GM18868 (cell line): ENCODE measurements around the gene KCNMB4.

Experiments
- ATAC-seq: cut with Tn5 transposase; IDR thresholded peaks from one replicate; pipeline ENCODE4 v1.9.1; 2021; ENCODE audit warnings: mild to moderate bottlenecking, moderate library complexity; ENCODE audit not compliant: unreplicated experiment

Gene KCNMB4, protein sequence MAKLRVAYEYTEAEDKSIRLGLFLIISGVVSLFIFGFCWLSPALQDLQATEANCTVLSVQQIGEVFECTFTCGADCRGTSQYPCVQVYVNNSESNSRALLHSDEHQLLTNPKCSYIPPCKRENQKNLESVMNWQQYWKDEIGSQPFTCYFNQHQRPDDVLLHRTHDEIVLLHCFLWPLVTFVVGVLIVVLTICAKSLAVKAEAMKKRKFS

DNA sequence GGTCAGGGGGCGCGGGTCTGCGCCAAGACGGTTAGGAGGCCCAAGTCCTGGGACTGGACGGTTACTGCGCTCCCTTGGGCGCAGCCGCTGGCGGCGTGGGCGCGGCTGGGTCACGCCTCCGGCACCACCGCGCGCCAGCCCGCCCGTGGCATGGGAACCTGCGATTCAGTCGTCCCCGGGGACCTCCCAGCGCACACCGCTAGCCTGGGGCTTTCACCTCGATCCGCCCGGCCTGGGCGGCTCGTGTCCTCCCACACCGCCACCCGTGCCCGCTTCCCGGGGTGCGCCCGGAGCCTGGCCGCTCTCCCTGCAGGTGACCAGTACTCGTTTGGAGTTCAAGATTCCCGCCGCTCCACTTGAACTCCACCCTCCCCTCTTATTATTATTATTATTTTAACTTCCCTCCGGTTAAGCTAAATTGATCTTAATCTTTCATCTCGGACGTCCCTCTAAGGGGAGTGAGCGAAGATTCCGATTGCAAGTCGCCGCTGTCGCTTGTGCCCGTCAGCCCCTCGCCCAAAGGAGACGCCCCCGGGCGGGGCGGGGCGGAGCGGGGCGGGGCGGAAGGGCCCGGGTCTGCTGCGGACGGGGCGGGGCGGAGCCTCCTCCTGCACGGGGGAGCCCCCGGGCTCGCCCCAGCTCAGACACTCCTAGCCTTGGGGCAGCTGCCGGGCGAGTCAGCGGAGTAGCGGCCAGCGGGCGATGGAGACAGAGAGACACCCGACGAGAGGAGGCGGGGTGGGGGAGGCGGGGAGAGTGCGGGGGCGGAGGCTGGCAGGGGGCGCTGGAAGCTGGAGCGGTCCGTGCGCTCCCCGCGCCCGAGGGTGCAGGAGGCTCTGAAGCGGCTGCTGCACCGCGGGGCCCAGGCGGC is at the start of gene KCNMB4:
Gene KCNMB4 (plus strand): TSS at position 643 of the 871 bp plus-strand sequence. CDS start 445 bp downstream, outside the sequence.
- ATAC-seq = peak; percentile 82

DNA sequence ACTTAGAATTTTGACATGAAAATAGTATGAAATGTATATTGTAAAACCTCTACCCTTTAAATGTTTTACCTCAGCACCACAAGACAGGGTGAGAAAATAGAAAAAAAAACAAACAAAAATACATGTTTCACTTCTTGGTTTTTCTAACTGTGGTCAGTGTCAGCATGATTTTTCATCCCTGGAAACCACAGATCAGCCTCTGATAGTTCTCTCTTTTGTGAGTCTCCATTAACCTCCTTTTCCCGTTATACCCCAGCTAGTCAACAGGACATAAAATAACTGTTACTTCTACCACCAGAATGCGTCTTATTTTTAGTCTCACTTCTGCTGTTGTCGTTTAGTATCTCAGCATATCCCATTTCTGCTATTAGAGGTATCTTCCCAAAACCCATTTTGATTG is 48.3 kb upstream of the KCNMB4 start:
- ATAC-seq = peak; percentile 92

DNA sequence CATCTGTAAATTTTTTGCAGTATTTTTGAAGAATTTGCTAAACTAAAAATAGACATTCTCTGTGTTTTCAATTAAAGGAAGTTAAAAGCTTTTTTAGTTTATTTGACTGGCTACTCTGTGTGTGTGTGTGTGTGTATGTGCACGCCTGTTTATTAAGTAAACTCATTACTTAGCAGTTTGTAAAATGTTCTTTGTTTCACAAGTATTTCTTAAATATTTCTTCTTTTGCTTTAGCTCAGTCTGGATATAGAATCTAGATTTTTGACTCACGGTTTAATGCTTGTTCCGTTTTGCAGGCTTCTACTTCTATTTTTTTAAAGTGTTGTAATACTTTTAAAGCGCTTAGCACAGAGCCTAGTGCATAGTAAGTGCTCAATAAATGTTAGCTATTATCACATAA is 46.5 kb upstream of the KCNMB4 start:
- no peak for ATAC-seq

DNA sequence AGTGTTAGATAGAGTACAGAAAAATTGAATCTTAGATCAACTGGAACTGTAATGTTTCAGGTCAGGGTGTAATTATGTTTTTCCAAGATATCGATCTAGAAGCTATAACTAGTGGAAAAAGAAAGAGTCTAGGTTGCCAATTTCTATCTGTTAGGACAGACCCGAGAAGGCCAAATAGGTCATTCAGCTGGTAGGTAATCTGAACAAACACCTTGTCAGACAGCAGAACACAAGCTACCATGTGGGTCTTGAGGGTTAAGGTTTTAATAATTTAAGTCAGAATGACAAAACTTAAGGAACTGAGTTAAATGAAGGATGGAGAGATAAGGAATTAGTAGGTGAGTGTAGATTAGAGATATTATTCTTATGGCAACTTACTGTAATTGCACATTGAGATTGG is 44.9 kb upstream of the KCNMB4 start:
- no peak for ATAC-seq

DNA sequence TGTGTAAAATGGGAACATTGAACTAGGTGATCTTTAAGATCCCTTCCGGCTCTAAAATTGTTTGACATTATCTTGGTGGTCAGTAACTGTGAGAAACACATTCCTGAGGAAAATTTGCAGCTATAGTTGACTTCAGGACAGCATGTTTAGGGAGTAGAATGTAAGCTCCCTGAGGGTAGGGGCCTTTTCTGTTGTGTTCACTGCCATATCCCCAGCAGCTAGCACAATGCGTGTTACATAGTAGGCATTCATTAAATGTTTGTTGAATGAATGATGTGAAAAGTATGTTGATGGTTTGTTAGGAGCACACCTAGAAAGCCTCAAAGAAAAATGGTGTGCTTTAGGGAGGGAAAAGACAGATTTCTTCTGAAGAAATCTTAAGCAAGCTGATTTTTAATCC is 38.5 kb upstream of the KCNMB4 start:
- no peak for ATAC-seq

DNA sequence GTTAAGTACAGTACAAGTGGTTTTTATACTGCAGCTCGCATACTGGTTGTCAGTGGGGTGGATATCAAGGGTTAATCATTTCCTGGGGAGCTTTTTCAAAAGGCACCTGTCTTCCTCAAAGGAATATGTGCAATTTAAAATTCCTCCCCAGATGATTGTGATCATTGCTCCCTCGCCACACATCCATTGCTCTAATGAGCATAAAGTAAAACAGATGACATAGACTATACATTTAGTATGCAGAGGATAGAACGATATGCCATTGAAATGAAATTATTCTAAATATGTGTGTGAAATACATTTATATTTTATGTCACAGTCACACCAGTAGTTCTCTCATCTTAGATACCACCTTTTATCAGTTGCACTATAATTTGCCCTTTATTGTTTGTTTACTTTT is 36.4 kb upstream of the KCNMB4 start:
- ATAC-seq = no peak

DNA sequence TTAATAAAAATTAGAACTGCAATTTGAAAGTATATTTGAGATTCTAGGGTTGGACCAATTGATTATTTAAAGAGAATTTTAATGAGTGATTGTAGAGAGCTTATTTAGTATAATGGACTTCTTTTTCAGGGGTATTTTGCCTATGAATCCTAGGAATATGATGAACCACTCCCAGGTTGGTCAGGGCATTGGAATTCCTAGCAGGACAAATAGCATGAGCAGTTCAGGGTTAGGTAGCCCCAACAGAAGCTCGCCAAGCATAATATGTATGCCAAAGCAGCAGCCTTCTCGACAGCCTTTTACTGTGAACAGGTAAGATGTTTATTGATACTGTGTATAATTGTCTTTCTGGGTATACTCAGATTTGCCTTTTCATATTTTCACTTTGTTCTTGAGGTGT is 35.9 kb upstream of the KCNMB4 start:
- no peak for ATAC-seq

DNA sequence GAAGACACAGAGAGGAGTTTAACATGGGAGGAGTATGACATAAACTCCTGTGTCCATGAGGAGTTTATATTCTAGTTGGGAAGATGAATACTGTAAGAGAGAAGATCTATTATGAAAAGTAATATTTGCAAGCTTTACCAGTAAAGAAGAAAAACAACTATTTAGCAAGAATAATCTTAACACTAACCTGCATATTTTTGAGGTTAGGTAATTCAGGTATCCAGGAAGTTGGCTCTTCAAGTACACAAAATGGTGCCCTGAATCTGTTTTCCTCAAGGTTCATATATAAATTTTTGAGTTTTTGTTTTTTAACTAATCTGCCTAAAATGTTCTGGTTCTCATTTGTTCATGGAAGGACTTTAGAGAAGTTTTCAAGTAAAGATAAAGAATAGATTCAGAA is 33.9 kb upstream of the KCNMB4 start:
- no peak for ATAC-seq

DNA sequence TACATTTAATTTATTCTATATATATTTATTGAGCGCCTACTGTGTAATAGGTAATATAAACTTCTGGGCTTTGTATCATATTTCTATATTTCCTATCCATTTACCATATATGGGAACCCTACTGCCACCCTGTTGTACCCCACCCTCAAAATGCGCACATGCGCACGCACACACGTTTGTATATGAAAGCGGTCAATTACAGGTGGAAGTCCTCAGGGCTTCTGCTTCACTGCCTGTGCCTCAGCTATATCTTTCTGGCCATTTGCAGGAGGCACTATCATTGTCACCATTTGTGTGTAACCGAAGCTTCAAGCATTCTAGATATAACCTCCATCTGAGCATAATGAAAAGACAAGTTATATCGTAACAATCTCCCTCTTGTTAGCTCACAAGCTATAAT is 31.3 kb upstream of the KCNMB4 start:
- ATAC-seq = no peak

DNA sequence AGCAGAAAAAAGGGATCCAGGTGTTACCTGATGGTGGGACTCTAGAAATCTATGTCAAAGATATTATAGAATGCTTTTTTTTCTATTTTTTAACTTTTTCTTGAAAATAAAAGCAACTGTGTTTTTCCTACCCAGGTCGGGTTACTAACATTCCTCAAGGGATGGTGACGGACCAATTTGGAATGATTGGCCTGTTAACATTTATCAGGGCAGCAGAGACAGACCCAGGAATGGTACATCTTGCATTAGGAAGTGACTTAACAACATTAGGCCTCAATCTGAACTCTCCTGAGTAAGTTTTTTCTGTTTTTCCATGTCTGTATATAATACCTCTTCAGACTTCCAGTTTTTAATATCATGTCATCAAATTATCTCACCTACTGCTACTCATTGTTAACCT is 27.6 kb upstream of the KCNMB4 start:
- no peak for ATAC-seq

DNA sequence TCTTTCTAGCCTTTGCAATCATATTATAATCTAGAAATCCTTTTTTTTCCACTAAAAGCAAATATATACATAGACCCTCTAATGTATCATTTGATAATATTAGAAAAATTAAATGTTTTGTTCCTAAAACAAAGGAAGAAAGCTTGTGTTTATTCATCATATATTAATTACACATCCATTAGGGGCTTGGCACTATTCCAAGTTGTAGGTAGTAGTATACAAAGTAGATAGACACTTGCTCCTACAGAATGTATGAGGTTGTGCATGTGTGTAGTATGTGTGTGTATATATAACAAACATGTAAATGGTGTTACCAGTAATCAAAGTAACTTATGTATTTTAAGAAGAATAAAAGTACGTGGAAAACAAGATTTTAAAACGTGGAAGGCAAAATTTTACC is 15.0 kb upstream of the KCNMB4 start:
- no peak for ATAC-seq

DNA sequence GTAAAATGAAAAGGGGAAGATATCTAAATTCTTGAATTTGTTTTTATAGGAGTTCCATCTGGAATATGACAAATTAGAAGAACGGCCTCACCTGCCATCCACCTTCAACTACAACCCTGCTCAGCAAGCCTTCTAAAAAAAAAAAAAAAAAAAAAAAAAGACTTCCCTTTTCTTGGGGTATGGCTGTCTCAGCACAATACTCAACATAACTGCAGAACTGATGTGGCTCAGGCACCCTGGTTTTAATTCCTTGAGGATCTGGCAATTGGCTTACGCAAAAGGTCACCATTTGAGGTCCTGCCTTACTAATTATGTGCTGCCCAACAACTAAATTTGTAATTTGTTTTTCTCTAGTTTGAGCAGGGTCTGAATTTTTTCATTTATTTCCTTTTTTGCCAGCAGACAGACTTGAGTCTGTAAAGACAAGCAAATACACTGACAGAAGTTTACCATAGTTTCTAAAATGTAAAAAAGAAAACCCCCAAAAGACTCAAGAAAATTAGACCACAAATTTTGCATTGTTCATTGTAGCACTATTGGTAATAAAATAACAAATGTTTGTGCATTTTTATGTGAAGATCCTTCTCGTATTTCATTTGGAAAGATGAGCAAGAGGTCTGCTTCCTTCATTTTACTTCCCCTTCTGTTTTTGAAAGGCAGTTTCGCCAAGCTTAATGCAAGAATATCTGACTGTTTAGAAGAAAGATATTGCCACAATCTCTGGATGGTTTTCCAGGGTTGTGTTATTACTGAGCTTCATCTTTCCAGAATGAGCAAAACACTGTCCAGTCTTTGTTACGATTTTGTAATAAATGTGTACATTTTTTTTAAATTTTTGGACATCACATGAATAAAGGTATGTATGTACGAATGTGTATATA is 12.1 kb upstream of the KCNMB4 start:
- ATAC-seq = no peak

DNA sequence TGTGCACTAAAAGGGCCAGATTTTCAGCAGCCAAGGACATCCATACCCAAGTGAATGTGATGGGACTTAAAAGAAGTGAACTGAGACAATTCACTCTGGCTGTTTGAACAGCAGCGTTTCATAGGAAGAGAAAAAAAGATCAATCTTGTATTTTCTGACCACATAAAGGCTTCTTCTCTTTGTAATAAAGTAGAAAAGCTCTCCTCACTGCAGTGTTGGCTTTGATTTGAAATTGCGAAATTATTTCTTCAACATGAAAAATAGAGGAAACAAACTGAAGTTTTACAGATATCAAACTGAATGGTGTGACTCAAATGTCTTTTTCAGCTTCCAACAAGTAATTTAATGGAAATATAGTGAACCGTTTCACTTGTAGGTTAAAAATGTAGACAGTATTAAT is 11.3 kb upstream of the KCNMB4 start:
- ATAC-seq = no peak

DNA sequence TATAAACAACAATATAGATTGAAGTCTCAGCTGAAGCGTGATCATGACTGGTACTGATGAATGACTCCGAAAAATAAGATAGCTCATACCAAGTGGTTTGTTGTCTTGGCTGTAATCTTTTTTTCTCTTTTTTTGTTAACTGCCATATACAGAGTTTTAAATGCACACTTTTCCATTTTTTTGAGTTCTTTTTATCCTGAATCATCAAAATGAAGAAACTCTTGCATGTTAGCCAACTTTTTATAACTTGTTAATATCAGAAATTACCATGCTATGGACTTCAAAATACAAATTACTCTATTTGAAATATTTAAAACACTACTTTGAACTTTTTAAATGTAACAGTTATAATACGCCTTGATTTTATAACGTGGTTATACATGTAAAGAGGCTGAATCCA is 10.1 kb upstream of the KCNMB4 start:
- no peak for ATAC-seq

DNA sequence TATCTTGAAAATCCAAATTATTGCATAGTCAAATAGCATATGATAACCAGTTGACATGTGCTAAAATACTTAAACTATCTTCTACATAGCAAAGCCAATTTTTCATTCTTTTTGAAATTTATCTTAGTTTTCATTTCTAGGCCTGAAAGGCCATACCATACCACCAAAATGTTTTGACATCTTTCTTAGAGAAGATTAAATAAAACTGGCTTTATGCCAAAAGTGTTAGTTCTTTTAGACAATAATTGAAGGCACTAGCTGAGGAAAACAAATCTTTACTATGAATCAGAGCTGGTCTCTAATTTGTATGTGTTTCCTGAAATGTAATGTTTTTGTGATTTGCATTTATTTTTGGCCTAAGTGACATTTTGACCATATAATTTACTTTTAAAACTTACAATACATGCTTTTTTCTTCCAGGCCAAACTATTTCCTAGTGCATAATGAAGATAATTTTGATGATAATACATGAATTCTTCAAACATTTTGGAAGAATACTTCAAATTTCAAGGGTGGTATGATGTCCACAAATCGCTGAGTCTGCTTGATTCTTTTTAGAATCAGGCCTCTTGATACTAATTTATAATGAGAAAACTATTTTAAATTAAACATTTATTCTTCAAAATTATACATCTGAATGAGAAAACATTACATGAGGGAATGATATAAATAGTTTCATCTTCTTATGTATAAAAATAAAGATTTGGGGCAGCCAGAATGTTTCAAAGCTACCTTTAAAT is 6.5 kb upstream of the KCNMB4 start:
- ATAC-seq = no peak

DNA sequence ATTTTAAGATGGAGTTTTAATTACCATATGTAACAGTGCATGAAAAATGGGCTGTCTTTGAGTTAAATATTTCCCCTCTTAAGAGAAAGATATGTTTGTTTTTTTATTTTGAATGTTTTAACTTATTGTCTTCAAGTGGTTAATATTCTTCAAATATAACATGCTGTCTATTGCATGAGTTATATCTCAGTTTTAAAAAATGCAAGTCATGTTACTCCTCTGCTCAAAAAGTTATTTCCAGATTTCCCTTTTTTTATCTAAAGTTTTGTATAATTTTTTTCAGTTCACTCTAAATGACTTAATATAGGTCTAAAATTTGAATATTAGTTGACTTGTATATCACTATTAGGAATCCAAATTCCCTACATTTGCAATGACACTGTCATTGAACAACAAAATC is 5.9 kb upstream of the KCNMB4 start:
- ATAC-seq = no peak

DNA sequence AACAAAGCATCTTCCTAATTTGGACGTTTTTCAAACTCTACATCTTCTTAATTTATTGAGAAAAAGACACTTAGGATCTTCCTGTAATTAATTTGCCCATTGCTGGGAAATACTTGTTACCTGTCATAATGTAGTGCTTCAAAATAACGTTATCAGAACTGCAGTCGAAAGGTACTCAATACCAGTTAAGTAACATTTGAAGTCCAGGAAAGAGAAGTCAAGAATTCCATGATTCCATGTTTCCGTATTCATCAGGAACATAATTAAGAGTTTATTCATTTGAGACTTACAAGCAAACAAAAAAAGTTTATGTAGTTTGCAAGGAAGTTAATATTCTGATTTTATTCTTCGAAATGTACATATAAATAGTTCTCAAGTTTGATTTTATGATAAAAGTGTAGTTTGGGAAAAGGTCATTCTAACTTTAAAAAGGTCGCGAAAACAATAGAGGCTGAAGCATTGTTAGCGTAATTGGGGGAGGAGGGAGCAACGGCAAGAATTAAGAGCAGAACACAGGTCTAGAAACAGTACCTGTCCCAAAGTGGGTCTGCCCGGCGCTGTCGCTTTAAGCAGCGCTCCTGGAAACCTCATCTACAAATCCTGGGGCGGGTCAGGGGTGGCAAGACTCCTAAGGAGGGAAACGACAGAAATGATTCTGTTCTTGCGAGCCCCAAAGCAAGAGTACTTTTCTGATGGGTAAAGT is 1.2 kb upstream of the KCNMB4 start:
- no peak for ATAC-seq

DNA sequence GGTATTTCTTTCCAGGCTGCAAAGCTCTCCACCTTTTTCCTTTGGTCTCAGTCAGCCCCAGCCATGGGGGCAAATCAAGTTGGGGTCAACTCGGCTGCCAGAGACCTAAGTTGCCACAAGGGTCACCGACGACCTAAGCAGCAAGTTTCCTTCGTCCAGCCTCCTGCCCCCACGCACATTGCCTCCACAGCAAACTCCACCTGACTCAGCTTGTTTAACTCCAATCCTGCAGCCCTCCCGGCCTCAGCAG is 767 bp upstream of the KCNMB4 start:
- no peak for ATAC-seq

DNA sequence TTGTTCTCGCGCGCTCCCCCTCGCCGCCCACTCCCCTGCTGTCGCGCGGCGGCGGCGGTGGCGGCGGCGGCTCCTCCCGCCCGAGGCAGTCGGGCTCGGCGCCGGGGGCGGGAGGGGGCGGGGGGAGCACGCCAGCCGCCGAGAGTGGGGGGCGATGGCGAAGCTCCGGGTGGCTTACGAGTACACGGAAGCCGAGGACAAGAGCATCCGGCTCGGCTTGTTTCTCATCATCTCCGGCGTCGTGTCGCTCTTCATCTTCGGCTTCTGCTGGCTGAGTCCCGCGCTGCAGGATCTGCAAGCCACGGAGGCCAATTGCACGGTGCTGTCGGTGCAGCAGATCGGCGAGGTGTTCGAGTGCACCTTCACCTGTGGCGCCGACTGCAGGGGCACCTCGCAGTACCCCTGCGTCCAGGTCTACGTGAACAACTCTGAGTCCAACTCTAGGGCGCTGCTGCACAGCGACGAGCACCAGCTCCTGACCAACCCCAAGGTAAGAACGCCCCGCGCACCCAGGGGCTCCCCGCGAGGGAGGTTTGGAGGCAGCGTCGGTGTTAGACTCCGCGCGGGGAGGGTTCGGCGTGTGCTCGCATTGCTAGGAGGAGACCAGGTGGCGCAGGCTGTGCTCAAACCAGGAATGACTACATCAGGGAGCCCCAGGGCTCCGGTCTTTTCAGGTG is 629 bp downstream of the KCNMB4 start:
- ATAC-seq = peak; percentile 37
